LNCaP clone FGC (cell line): ENCODE measurements around the gene SMARCB1.

Experiments used
- DNase-seq: peaks from one replicate; pipeline ENCODE4 v3.0.0-alpha.2; 2011; ENCODE audit warnings: low read depth
- H3K4me3 ChIP-seq: 2 replicates; pipeline ENCODE4 v1.5.1; 2011; ENCODE audit warnings: mild to moderate bottlenecking, low read depth, low read length, control low read depth
- CTCF ChIP-seq: IDR thresholded peaks from 2 replicates; pipeline ENCODE4 v1.5.1; 2012; ENCODE audit warnings: mild to moderate bottlenecking; ENCODE audit not compliant: control insufficient read depth, insufficient read depth; ENCODE audit errors: extremely low read depth

Gene SMARCB1

GRCh38 chr22:23774114-23774921 is 12.4 kb upstream of the SMARCB1 start:
- TF ChIP-seq CTCF, result no peak
- no peak for DNase-seq
- H3K4me3 ChIP-seq, result no peak overlapping the region

- TF ChIP-seq CTCF, result no peak
- no peak overlapping the region for H3K4me3 ChIP-seq
- DNase-seq, result no peak
Measured at GRCh38 chr22:23774922-23775436, 11.8 kb upstream of the SMARCB1 start.

GRCh38 chr22:23775779-23776375 is 10.9 kb upstream of the SMARCB1 start:
- no peak overlapping the region for H3K4me3 ChIP-seq
- no peak for DNase-seq
- TF ChIP-seq CTCF, result no peak

- no peak for TF ChIP-seq CTCF
- no peak overlapping the region for H3K4me3 ChIP-seq
- DNase-seq, result no peak
Measured at GRCh38 chr22:23777776-23778576, 8.8 kb upstream of the SMARCB1 start.

- H3K4me3 ChIP-seq, result no peak overlapping the region
- TF ChIP-seq CTCF, result no peak
- DNase-seq, result no peak
Measured at GRCh38 chr22:23778577-23778900, 8.2 kb upstream of the SMARCB1 start.

- no peak for DNase-seq
- H3K4me3 ChIP-seq, result no peak overlapping the region
- no peak for TF ChIP-seq CTCF
Measured at GRCh38 chr22:23779083-23779482, 7.7 kb upstream of the SMARCB1 start.
